Natural killer cell (primary cell): ENCODE data around the gene MYO3A. TPM values are rescaled to one million over a fixed set of nuclear protein-coding genes. Genes with fewer than 3 reads are reported as not detected.

Experiments
- ATAC-seq, 3 donors: fragments of 150-1000 bp in 2 of 3; fragments of 200-7000 bp in 1 of 3; cut with Tn5 transposase; 1 replicate in 1 of 3; 2 replicates in 2 of 3; pipeline ENCODE4 v1.10.0; 2021; ENCODE audit warnings: mild to moderate bottlenecking in 2 of 3, moderate library complexity in 2 of 3
- DNase-seq, 2 donors: peaks; one replicate each; pipeline versions ENCODE4 v3.0.0 to v3.0.0-alpha.2; 2013 to 2021; ENCODE audit warnings: mixed read lengths in 1 of 2
- H3K27ac ChIP-seq: one replicate; pipeline ENCODE4 v1.5.1; 2013; ENCODE audit warnings: mild to moderate bottlenecking, low read length
- H3K27me3 ChIP-seq: one replicate; pipeline ENCODE4 v1.6.1; 2013; ENCODE audit warnings: low read length; ENCODE audit not compliant: control insufficient read depth, insufficient read depth
- H3K36me3 ChIP-seq: one replicate; pipeline ENCODE4 v1.6.1; 2013; ENCODE audit warnings: low read length; ENCODE audit not compliant: control insufficient read depth, insufficient read depth
- H3K4me1 ChIP-seq: one replicate; pipeline ENCODE4 v1.6.1; 2013; ENCODE audit warnings: low read length; ENCODE audit not compliant: control insufficient read depth, insufficient read depth
- H3K4me3 ChIP-seq: one replicate; pipeline ENCODE4 v1.5.1; 2013; ENCODE audit warnings: low read length
- H3K9me3 ChIP-seq: one replicate; pipeline ENCODE4 v1.6.1; 2013; ENCODE audit warnings: low read length; ENCODE audit not compliant: control insufficient read depth, insufficient read depth
- H3K27ac Mint-ChIP-seq, 2 donors: one replicate each; pipeline ENCODE4 v1.8.0; 2022; ENCODE audit warnings: mild to moderate bottlenecking in 2 of 2, mixed read lengths in 2 of 2, moderate library complexity in 1 of 2
- H3K27me3 Mint-ChIP-seq, 2 donors: one replicate each; pipeline ENCODE4 v1.8.0; 2022; ENCODE audit warnings: low read depth in 2 of 2, mixed read lengths in 2 of 2
- H3K36me3 Mint-ChIP-seq: one replicate; pipeline ENCODE4 v1.8.0; 2022; ENCODE audit warnings: mixed read lengths
- H3K4me1 Mint-ChIP-seq, 2 donors: one replicate each; pipeline ENCODE4 v1.8.0; 2022; ENCODE audit warnings: mixed read lengths in 2 of 2
- H3K4me3 Mint-ChIP-seq: one replicate; pipeline ENCODE4 v1.8.0; 2022; ENCODE audit warnings: mild to moderate bottlenecking, moderate library complexity, mixed read lengths
- H3K9me3 Mint-ChIP-seq, 2 donors: one replicate each; pipeline ENCODE4 v1.8.0; 2022; ENCODE audit warnings: mixed read lengths in 2 of 2
- WGBS: methylation state at CpG from one replicate; pipeline ENCODE4 v1.1.7; 2013; ENCODE audit warnings: missing lambda C conversion rate; ENCODE audit not compliant: insufficient coverage; 5-methylcytosine and 5-hydroxymethylcytosine counted together
- intact Hi-C: fragments of 100-400 bp; cut with micrococcal nuclease; formaldehyde crosslinking; loops from one replicate; pipeline ENCODE4 v1.14.2; 2022
- total RNA-seq, 4 donors: library from RNA; stranded (reverse); fragments of 120-200 nt in 1 of 4; gene quantifications; one replicate each; pipeline versions ENCODE4 v1.2.3 to v1.2.4, GENCODE V29; 2013 to 2022
- TF ChIP-seq, protein P1 (sequence below): fragments of 200-600 bp; IDR thresholded peaks from one replicate; pipeline ENCODE4 v1.8.0; 2022; ENCODE audit warnings: antibody characterized with exemption

MYO3A gene
- total RNA-seq, 3 donors from 2014 or later (not counting 1 experiment from before 2014, with no cell fraction given) = not detected

DNA sequence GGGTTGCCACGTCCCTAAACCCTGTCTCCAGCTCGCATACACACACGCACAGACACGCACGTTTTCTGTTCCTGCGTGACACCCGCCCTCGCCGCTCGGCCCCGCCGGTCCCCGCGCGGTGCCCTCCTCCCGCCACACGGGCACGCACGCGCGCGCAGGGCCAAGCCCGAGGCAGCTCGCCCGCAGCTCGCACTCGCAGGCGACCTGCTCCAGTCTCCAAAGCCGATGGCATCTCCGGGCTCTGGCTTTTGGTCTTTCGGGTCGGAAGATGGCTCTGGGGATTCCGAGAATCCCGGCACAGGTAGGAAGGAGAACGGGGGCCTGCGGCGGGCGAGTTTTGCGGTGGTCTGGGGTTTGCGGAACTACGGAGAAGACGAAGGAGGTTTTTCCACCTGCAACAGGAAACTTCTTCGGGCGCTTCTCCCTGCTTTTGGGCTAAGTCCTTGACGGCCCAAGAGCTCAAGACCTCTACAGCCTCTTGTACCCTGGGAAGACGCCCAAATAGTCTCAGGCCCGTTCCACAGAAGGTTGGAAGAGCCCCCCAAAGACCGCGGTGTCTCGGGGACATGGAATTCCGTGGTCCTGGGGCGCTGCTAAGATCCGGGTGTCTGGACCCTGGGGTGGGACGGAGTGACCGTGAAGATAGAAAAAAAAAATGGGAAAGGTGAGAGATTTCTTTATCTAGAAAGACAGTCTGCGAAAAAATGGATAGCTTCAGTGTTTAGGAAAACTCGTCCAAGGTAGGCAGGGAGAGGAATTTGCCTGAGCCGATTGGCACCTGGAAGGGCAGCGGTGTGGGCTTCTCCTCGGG, 282.8 kb downstream of the MYO3A start, which contains the start of gene GAD2:
Gene GAD2 (plus strand): TSS at position 190 of the 811 bp plus-strand sequence. CDS start 36 bp downstream, at position 226.
- no peak for ATAC-seq
- Mint-ChIP-seq H3K4me1 (peaks cover 8 to 17% of the 10 kb centered on the region in 2 donors), H3K36me3 (no peaks in the 10 kb centered on the region), H3K27ac (no peak within 1 kb of the TSS), H3K27me3 (peaks cover 70 to 74% of the 10 kb centered on the region in 2 donors), H3K4me3 (peak within 1 kb of the TSS; percentile 53), H3K9me3 (no peaks in the 10 kb centered on the region)
- TF ChIP-seq, protein P1, sequence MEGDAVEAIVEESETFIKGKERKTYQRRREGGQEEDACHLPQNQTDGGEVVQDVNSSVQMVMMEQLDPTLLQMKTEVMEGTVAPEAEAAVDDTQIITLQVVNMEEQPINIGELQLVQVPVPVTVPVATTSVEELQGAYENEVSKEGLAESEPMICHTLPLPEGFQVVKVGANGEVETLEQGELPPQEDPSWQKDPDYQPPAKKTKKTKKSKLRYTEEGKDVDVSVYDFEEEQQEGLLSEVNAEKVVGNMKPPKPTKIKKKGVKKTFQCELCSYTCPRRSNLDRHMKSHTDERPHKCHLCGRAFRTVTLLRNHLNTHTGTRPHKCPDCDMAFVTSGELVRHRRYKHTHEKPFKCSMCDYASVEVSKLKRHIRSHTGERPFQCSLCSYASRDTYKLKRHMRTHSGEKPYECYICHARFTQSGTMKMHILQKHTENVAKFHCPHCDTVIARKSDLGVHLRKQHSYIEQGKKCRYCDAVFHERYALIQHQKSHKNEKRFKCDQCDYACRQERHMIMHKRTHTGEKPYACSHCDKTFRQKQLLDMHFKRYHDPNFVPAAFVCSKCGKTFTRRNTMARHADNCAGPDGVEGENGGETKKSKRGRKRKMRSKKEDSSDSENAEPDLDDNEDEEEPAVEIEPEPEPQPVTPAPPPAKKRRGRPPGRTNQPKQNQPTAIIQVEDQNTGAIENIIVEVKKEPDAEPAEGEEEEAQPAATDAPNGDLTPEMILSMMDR = no peak
- Histone ChIP-seq H3K4me1 (peaks cover 14% of the 10 kb centered on the region), H3K27ac (no peak within 1 kb of the TSS), H3K4me3 (no peak within 1 kb of the TSS), H3K36me3 (no peaks in the 10 kb centered on the region), H3K27me3 (peaks cover 42% of the 10 kb centered on the region), H3K9me3 (no peaks in the 10 kb centered on the region)
- intact Hi-C loops = no loop called here
- no peak for DNase-seq
- WGBS = 4% methylated on average over 60 of the region's 60 CpGs

DNA sequence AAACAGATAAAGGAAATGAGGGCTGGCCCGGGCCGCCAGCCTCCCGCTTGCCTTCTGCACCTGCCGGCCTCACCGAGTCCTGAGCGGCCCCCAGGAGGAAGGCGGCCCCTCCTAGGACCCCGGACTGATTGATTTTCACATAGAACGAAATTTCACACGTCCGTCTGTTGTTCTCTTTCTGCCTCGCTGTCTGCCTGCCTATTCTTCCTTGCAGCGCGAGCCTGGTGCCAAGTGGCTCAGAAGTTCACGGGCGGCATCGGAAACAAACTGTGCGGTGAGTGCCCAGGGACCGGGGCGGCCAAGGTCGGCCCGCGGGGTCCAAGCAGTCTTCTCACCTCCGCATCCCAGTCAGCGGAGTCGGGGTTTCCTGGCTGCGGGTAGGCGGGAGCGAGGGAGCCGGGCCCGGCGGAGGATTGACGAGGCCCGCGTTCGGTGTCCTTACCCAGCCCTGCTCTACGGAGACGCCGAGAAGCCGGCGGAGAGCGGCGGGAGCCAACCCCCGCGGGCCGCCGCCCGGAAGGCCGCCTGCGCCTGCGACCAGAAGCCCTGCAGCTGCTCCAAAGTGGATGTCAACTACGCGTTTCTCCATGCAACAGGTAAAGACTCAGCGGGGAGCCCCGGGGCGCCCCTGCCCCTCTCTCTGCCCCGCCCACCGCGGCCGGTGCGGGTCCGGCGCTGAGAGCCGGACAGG, 283.5 kb downstream of the MYO3A start:
- TF ChIP-seq, protein P1 = no peak
- H3K9me3 Mint-ChIP-seq = no peaks in the 10 kb centered on the region
- H3K4me1 Mint-ChIP-seq = peaks cover 8 to 17% of the 10 kb centered on the region in 2 donors
- H3K4me3 ChIP-seq = no peak overlapping the region
- intact Hi-C loops = no loop called here
- no peak overlapping the region for H3K27ac ChIP-seq
- DNase-seq (no peak), ATAC-seq (no peak)
- H3K36me3 ChIP-seq = no peaks in the 10 kb centered on the region
- H3K27me3 ChIP-seq = peaks cover 45% of the 10 kb centered on the region
- H3K27ac Mint-ChIP-seq = no peak overlapping the region
- peaks cover 14% of the 10 kb centered on the region for H3K4me1 ChIP-seq
- H3K27me3 Mint-ChIP-seq = peaks cover 72 to 81% of the 10 kb centered on the region in 2 donors
- WGBS = 3% methylated on average over 64 of the region's 64 CpGs
- no peaks in the 10 kb centered on the region for H3K36me3 Mint-ChIP-seq
- H3K4me3 Mint-ChIP-seq = no peak overlapping the region
- H3K9me3 ChIP-seq = no peaks in the 10 kb centered on the region

DNA sequence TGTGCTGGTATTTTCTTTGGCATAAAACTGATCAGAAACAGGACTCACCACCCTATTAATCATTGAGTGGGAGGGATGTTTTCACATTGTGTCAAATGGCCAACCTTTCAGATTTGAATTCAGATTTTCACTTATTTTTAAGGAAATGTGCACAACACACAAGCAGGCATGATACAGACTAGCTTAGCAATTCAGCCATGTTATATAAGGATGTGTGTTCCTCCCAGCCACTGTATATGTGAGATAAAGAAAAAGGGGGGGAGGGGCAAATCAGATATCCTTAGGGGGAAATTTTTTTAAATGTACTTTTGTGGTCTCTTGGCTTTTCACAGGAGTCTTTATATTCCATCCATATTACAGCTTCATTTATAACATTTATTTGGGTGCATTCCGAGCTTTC, 285.6 kb downstream of the MYO3A start:
- TF ChIP-seq, protein P1 = no peak
- no peak overlapping the region for H3K27ac ChIP-seq
- H3K36me3 ChIP-seq = no peaks in the 10 kb centered on the region
- Mint-ChIP-seq H3K4me3 (no peak overlapping the region), H3K9me3 (no peaks in the 10 kb centered on the region), H3K27ac (no peak overlapping the region), H3K36me3 (no peaks in the 10 kb centered on the region), H3K27me3 (peaks cover 66 to 86% of the 10 kb centered on the region in 2 donors), H3K4me1 (peaks cover 8 to 17% of the 10 kb centered on the region in 2 donors)
- H3K4me3 ChIP-seq = no peak overlapping the region
- WGBS = 70% methylated on average over 1 of the region's 1 CpG
- ATAC-seq (no peak), DNase-seq (no peak)
- peaks cover 11% of the 10 kb centered on the region for H3K4me1 ChIP-seq
- no peaks in the 10 kb centered on the region for H3K9me3 ChIP-seq
- intact Hi-C loops = no loop called here
- H3K27me3 ChIP-seq = peaks cover 28% of the 10 kb centered on the region
